NCI-H510A (cell line): ENCODE data around the gene C20orf202.

ENCODE experiments used
- DNase-seq: peaks from one replicate; lab custom pipeline; 2025; lab: John Stamatoyannopoulos, UW

The C20orf202 gene

DNA sequence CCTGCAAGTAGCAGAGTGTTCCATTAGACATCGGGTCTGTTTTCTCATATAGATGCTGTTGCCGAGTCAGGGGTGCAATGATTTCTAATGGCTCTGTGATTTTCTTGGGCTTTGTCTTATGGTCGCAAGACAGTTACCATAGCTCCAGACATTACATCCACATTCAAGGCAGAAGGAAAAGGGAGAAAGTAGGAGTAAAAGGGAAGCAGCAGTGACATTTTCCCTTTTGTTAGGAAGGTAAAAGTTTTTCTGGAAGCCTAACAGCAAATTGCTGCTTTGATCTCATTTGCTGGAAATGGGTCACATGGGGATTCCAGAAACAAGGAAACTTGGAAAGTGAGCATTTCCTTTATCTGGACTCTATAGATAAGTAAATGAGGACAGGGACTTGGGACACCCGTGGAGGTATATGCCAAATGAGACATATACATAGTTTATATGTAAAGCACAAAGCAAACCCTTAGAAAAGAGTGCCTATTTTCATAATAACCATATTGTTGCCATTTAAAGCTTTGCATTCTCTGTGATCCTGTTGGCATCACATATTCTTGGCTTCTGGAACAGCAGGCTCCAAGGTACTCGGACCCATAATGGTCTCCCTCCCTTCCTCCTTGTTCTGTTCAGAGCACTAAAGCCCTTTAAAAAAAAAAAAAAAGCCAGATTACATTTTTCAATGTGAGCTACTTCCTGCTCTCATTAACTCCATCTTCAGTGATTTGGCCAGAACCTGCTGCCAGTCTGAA is at the start of gene C20orf202:
Gene C20orf202, plus strand, starts transcription at position 693 of the 743 bp plus-strand sequence. CDS start 132 bp downstream, outside the sequence.
- no peak for DNase-seq

DNA sequence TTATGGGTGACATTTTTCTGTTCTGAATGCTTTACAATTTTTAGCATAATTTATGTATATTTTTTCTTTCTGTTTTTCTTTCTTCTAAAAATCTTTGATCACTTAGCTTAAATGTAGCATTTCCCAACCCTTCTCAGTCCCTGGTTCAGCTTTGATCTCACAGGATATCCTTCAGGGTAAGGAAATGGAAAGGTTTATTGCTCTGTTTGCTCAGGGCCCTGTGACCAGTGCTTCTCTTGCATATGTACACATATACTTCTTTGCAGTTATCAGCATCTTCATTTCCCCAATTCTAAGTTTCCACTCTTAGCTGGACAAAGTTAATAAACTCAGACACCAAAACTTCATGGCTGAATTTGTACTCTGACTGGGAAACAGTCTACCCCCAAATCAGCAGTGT is 49.0 kb upstream of the C20orf202 start:
- DNase-seq: no peak

DNA sequence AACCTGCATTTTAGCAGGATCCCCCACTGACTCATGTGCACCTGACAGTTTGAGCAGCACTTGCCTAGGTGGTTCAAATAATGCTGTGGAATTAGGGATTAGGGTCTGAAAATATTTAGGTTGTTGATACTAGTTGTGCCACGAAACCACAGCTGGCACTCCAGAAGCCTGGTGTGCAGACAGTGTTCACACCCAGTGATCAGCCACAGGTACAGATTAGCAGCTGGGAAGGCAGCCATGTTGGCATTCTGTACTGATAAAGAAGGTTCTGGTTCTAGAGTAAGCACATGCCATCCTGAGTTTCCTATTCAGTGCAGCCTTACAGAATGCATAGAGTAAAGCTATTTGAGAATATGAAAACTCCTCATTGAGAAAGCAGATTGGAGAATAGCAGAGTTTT is 48.6 kb upstream of the C20orf202 start:
- no peak for DNase-seq

- no peak for DNase-seq
Observed at GRCh38 chr20:1155342-1155741, 47.9 kb upstream of the C20orf202 start.

DNA sequence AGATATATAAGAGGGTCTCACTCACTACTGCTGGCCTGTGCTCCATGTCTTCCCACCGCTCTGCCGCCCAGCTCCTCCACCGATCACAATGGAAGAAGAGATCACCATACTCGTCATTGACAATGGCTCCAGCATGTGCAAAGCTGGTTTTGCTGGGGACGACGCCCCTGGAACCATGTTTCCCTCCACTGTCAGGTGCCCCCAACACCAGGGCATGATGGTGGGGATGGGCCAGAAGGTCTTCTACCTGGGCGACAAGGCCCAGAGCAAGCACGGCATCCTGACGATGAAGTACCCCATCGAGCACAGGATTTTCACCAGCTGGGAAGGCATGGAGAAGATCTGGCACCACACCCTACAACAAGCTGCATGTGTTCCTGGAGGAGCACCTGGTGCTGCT is 42.8 kb upstream of the C20orf202 start:
- DNase-seq: no peak

DNA sequence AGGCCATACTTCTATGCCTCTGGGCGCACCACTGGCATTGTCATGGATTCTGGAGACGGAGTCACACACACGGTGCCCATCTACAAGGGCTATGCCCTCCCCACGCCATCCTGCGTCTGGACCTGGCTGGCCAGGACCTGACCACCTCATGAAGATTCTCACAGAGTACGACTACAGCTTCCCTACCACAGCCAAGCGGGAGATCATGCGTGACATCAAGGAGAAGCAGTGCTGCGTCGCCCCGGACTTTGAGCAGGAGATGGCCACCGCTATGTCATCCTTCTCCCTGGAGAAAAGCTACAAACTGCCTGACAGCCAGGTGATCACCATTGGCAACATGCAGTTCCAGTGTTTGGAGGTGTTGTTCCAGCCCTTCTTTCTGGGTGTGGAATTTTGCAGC is 42.3 kb upstream of the C20orf202 start:
- no peak for DNase-seq

DNA sequence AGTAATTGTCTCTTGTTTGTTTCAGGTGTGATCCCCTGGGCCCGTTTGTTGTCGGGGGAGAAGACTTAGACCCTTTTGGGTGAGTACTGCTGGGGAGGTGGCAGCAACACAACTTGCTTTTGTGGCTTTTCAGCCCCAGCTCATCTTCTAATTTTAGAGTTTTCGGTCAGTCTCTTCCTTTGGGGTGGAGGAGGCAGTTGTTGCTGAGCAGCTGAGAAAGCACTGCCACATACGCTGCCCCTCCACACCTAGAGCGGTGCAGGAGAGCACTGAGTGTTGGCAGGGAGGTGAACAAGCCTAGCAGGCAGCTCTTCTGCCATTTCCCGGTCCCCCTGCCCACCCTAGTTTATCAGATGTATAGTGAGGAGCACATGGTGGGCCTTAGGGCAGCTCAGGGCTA is 40.1 kb upstream of the C20orf202 start:
- DNase-seq: no peak

DNA sequence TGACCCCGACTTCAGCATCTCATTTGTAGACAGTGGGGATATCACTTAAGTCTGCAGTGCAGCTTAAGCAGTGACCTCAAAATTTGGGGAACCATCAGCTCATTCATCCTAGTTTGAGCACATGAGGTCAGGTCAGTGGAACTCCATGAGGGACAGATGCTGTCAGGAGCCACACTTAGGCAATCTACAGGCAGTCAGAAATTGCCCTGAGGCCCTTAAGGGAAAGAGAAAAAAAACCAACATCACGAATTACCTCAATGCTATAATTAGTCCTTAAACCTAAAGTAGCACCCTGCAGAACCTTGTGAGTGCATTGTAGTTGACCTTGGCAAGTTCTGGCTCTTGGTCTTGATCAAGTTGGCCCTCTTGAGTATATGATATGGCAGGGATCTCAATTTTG is 39.6 kb upstream of the C20orf202 start:
- no peak for DNase-seq

GRCh38 chr20:1164871-1165270 is 38.4 kb upstream of the C20orf202 start:
- no peak for DNase-seq

GRCh38 chr20:1165521-1165920 is 37.7 kb upstream of the C20orf202 start:
- no peak for DNase-seq

GRCh38 chr20:1165941-1166340 is 37.3 kb upstream of the C20orf202 start:
- no peak for DNase-seq

- no peak for DNase-seq
Observed at GRCh38 chr20:1166948-1167720, 36.1 kb upstream of the C20orf202 start.

DNA sequence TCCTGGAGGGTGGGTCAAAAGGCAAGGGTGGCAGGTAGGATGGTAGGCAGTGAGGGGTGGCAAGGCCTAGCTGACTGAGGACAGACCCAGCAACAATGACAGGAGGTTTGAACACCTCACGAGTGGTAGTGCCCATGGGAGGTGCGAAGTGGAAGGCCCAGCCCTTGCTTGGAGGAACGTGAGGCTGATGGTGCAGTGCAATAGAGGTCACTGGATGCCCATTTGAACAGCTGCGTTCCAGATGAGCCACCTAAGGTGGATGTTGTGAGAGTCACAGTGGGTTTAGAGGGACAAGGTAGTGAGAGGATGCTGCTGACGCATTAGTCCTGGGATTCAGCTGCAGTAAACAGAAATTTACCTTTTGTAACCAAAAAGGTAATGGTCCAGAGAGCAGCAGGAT is 34.0 kb upstream of the C20orf202 start:
- no peak for DNase-seq

DNA sequence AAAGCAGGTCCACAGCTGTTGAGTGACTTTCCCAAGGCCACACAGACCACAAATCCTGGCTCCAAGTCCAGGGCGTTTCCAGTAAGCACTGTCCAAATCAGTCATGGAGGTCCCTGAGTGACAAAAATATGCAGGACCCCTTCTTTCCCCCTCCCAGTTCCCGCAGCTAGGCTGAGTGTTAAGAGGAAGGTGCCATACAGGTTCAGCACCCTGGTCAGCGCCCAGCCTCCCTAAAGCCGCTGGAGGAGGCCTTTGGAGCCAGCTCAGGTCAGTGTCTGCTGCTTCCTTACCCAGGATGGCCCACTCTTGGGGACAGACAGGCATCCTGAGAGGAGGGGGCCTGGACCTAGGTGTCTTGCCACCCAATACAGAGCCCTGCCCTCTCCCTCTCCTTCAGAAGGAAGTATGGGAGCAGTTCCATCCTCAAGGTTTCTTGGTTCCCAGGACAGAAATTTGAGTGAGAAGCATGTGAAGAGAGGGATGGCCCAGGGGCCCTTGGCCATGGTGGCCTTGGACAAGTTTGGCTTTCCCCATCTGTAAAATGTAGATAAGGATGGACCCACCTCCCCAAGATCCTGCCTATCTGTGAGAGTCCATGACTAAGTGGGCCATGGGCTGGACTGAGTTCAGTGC is 31.7 kb upstream of the C20orf202 start:
- no peak for DNase-seq

DNA sequence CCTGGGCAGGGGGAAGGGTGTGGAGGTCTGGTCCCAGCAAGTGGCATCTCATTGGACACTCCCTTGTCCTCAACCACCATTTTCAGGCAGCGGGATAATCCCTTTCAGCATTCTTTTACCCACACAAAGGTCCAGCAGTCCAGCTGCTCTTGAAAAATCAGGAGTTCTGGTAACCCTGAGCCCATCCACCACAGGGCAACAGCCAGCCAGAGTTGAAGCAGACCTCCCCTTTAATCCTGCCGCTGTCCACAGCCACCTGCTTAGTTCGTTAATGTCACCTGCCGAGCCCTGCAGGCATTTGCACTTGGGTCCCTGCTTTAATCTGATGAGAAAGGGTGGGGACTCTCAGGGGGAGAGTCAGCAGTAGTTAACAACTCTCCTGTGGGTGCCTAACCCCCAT is 29.6 kb upstream of the C20orf202 start:
- no peak for DNase-seq

DNA sequence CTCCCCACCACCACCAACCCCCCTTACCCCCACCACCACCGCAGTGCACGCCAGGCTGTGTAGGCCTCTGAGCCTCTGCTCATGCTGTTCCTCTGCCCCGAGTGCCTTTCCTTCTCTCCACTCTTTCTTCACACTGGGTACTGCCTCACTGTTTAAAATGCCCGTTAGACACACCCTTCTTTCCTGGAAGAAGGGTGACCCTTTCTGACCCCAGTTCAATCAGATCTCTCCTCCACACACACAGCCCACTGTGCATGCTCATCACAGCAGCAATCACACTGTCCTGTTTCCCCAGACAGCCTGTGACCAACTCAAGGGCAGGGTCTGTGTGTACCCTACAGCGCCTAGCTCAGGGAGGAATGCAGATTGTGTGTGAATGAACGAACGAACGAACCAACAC is 28.5 kb upstream of the C20orf202 start:
- DNase-seq: no peak

DNA sequence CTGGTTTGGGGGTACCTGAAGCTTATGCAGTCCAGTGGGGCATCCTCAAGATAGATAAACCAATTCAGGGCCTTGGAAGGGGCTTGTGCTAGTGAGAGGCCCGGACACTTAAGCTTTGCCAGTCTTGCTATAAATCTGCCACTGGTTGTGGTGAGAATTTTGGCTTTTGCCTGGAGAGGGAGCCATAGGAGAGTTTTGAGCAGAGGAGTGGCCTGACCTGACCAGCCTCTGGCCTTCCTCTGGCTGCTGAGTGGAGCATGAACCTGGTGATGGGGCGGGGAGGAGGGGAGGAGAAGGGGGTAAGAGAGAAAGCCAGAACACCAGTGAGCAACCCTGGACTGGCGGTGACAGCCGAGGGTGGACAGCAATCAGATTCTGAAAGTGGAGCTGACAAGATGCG is 25.6 kb upstream of the C20orf202 start:
- no peak for DNase-seq

GRCh38 chr20:1178103-1178502 is 25.2 kb upstream of the C20orf202 start:
- DNase-seq: no peak

DNA sequence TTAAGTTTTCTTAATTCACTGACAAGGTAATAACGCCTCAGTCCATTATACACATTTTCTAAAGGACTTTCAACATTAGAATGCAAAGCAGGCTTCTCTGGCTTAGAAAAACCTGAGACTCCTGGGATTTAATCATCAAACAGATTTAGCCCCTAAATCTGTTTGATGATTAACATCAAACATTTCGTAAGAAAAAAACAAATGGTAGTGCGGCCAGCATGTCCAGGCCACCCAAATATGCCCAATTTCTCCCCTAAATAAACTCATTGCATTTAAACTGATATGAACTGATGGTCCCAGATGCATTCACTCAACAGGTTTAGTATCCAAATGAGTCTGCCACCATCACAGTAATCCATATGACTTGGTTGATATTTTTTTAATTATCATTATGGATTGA is 24.6 kb upstream of the C20orf202 start:
- no peak for DNase-seq

DNA sequence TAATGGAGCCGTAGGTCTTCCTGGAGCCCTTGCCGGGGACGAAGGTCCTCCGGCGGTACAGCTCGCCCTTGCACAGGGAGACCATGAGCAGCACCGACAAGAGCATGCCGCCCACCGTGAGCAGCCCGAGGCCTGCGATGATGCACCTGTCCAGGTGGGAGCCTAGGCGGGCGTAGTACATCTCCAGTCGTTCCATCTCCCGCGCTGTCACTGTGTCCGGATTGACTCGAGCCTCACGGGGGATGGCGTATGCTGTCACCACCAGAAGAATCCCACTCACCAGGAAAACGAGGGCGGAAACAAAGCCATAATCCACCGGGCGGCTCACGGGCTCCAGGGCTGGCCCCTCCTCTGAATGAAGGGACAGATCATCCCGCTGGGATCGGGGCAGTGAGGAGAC is 22.3 kb upstream of the C20orf202 start:
- DNase-seq: no peak

DNA sequence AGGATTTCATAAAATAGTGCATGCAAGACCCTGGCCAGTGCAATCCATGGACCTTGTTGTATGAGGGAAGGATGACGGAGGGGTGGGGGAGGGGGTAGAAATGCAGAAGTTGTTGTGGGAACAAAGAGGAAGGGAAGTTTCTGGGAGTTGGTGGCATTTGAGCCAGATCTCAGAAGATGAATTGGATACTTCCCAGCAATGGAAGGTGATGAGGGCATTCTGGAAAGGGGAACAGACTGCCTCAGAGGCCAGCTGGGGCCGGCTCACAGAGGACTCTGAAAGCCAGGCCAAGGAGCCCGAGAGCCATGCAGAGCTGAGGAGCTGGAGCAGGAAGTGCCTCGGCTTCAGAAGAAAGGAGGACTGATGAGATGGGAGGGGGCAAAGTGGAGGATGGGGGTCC is 21.1 kb upstream of the C20orf202 start:
- DNase-seq: no peak

DNA sequence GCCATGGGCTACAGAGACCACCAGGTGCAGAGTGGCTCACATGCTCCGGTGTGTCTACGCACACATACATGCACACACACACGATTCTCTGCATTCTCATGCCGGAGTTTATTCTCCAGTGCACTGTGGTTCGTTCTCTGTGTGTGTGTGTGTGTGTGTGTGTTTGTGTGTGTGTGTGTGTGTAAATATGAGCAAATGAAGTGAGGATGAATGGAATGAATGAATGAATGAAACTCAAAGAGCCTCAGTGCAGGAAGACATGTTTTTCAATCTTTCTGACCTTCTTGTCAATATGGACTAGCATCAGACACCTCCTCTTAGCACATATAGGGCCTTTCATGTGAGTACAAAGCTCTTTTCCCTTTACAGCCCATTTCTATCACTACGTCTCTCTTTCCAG is 20.1 kb upstream of the C20orf202 start:
- DNase-seq: no peak

GRCh38 chr20:1184260-1184637 is 19.0 kb upstream of the C20orf202 start:
- DNase-seq: no peak
